ENCODE results near the gene STMP1. TPM values are rescaled to one million over a fixed set of nuclear protein-coding genes. Genes with fewer than 3 reads are reported as not detected.
"Not testable (repeated sequence)": the region's sequence is repeated elsewhere in the genome, so short reads cannot be mapped to it uniquely, and the experiment has no call there.

STMP1 gene
- total RNA-seq, 1 donor from 2014 or later, result 26.2 TPM

- Mint-ChIP-seq H3K4me1 (peaks cover 14% of the 10 kb centered on the region), H3K27me3 (no peaks in the 10 kb centered on the region), H3K36me3 (ENCODE audit: low read depth) (peaks cover 24% of the 10 kb centered on the region), H3K9me3 (no peaks in the 10 kb centered on the region), H3K4me3 (no peak overlapping the region), H3K27ac (no peak overlapping the region)
- no peak for TF ChIP-seq CTCF (IDR thresholded peaks at IDR 0.05)
- CTCF ChIA-PET, result no interaction called here
- POLR2A ChIA-PET, result no interaction called here
- intact Hi-C loops (cut with micrococcal nuclease), result no loop called here
- DNase-seq (no peak), ATAC-seq (ENCODE audit: low read depth) (no peak)
Observed at GRCh38 chr7:135684699-135685098, 22.4 kb downstream of the STMP1 start.

- Mint-ChIP-seq H3K27me3 (no peaks in the 10 kb centered on the region), H3K36me3 (ENCODE audit: low read depth) (peaks cover 24% of the 10 kb centered on the region), H3K4me3 (no peak overlapping the region), H3K9me3 (no peaks in the 10 kb centered on the region), H3K4me1 (peaks cover 14% of the 10 kb centered on the region), H3K27ac (no peak overlapping the region)
- POLR2A ChIA-PET, result no interaction called here
- DNase-seq (no peak), ATAC-seq (ENCODE audit: low read depth) (no peak)
- CTCF ChIA-PET, result no interaction called here
- intact Hi-C loops (cut with micrococcal nuclease), result no loop called here
- TF ChIP-seq CTCF (IDR thresholded peaks at IDR 0.05), result no peak
Observed at GRCh38 chr7:135685306-135686084, 23.2 kb downstream of the STMP1 start.

GRCh38 chr7:135687466-135687865 is 25.2 kb downstream of the STMP1 start:
- H3K9me3 Mint-ChIP-seq, result no peaks in the 10 kb centered on the region
- H3K27ac Mint-ChIP-seq, result no peak overlapping the region
- H3K27me3 Mint-ChIP-seq, result no peaks in the 10 kb centered on the region
- peaks cover 23% of the 10 kb centered on the region for H3K36me3 Mint-ChIP-seq (ENCODE audit: low read depth)
- CTCF ChIA-PET, result interaction anchor here (1.5 kb wide), 1 partner anchor 15 kb away, joined by 4 read pairs; no protein-coding TSS in a partner anchor
- TF ChIP-seq CTCF (IDR thresholded peaks at IDR 0.05), result no peak
- peaks cover 4% of the 10 kb centered on the region for H3K4me1 Mint-ChIP-seq
- intact Hi-C loops (cut with micrococcal nuclease), result no loop called here
- no peak for DNase-seq
- POLR2A ChIA-PET, result no interaction called here
- no peak for ATAC-seq (ENCODE audit: low read depth)
- H3K4me3 Mint-ChIP-seq, result no peak overlapping the region

- ChIA-PET POLR2A (no interaction called here), CTCF (no interaction called here)
- no peak for TF ChIP-seq CTCF (IDR thresholded peaks at IDR 0.05)
- H3K36me3 Mint-ChIP-seq (ENCODE audit: low read depth), result peaks cover 23% of the 10 kb centered on the region
- no peak overlapping the region for H3K4me3 Mint-ChIP-seq
- no peaks in the 10 kb centered on the region for H3K27me3 Mint-ChIP-seq
- no peaks in the 10 kb centered on the region for H3K9me3 Mint-ChIP-seq
- intact Hi-C loops (cut with micrococcal nuclease), result no loop called here
- H3K27ac Mint-ChIP-seq, result no peak overlapping the region
- no peak for ATAC-seq (ENCODE audit: low read depth)
- H3K4me1 Mint-ChIP-seq, result no peaks in the 10 kb centered on the region
- no peak for DNase-seq
Observed at GRCh38 chr7:135690566-135690965, 28.3 kb downstream of the STMP1 start.

GRCh38 chr7:135692055-135692454 is 29.7 kb downstream of the STMP1 start:
- ChIA-PET CTCF (no interaction called here), POLR2A (no interaction called here)
- H3K36me3 Mint-ChIP-seq (ENCODE audit: low read depth), result peaks cover 18% of the 10 kb centered on the region
- no peaks in the 10 kb centered on the region for H3K9me3 Mint-ChIP-seq
- no peak for TF ChIP-seq CTCF (IDR thresholded peaks at IDR 0.05)
- no peaks in the 10 kb centered on the region for H3K27me3 Mint-ChIP-seq
- ATAC-seq (ENCODE audit: low read depth) (no peak), DNase-seq (no peak)
- no peaks in the 10 kb centered on the region for H3K4me1 Mint-ChIP-seq
- no peak overlapping the region for H3K27ac Mint-ChIP-seq
- H3K4me3 Mint-ChIP-seq, result no peak overlapping the region
- intact Hi-C loops (cut with micrococcal nuclease), result no loop called here

GRCh38 chr7:135692606-135693005 is 30.3 kb downstream of the STMP1 start:
- intact Hi-C loops (cut with micrococcal nuclease); H3K9me3 Mint-ChIP-seq; H3K27me3 Mint-ChIP-seq; H3K4me1 Mint-ChIP-seq; CTCF ChIA-PET; H3K4me3 Mint-ChIP-seq; H3K27ac Mint-ChIP-seq; ATAC-seq (ENCODE audit: low read depth); DNase-seq; POLR2A ChIA-PET: not testable (repeated sequence)
- peaks cover 15% of the 10 kb centered on the region for H3K36me3 Mint-ChIP-seq (ENCODE audit: low read depth)

Measured in activated B cell treated with CpG ODN at 0.5 μM for 24 hours (primary cell).